Spinal cord (tissue), 10 donors: ENCODE results near the gene PHKB. TPM values are rescaled to one million over a fixed set of nuclear protein-coding genes. Genes with fewer than 3 reads are reported as not detected.
"Not testable (repeated sequence)": the region's sequence is repeated elsewhere in the genome, so short reads cannot be mapped to it uniquely, and the experiment has no call there.

ENCODE experiments used
- DNase-seq, 6 donors: peaks; one replicate each; pipeline versions ENCODE4 v3.0.0 to v3.0.0-alpha.2; 2013 to 2015; ENCODE audit warnings: low spot score in 6 of 6, low read depth in 4 of 6
- H3K27ac ChIP-seq: one replicate; pipeline ENCODE4 v1.5.1; 2013; ENCODE audit warnings: low read depth, low read length, control low read depth
- H3K27me3 ChIP-seq: one replicate; pipeline ENCODE4 v1.6.1; 2013; ENCODE audit warnings: low read length; ENCODE audit not compliant: control insufficient read depth, insufficient read depth
- H3K36me3 ChIP-seq: one replicate; pipeline ENCODE4 v1.6.1; 2013; ENCODE audit warnings: low read length; ENCODE audit not compliant: control insufficient read depth, insufficient read depth
- H3K4me1 ChIP-seq: one replicate; pipeline ENCODE4 v1.6.1; 2013; ENCODE audit warnings: low read length; ENCODE audit not compliant: control insufficient read depth, insufficient read depth
- H3K4me3 ChIP-seq: one replicate; pipeline ENCODE4 v1.5.1; 2013; ENCODE audit warnings: low read depth, low read length, control low read depth
- H3K9me3 ChIP-seq: one replicate; pipeline ENCODE4 v1.6.1; 2013; ENCODE audit warnings: low read length; ENCODE audit not compliant: control insufficient read depth, insufficient read depth
- WGBS: methylation state at CpG from one replicate; pipeline ENCODE4 v1.1.5; 2013; ENCODE audit warnings: missing lambda C conversion rate; ENCODE audit not compliant: insufficient coverage; 5-methylcytosine and 5-hydroxymethylcytosine counted together
- long read RNA-seq, 4 donors: transcript quantifications; one replicate each; lab custom pipeline, GENCODE V29; 2026
- polyA plus RNA-seq, 2 donors: library from polyadenylated mRNA; unstranded; fragments of 120-200 nt; gene quantifications; one replicate each; pipeline ENCODE4 v1.2.1, GENCODE V29; 2013; ENCODE audit not compliant: insufficient read length in 2 of 2
- total RNA-seq, 2 donors: library from RNA; depleted of rRNA in 1 of 2; stranded (reverse); fragments of 120-200 nt in 1 of 2; fragments of >200 nt in 1 of 2; gene quantifications; one replicate each; pipeline versions ENCODE4 v1.2.3 to v1.2.4, GENCODE V29; 2013 to 2014
- donor health status: healthy.

PHKB gene
- 100 to 1,000 TPM in 1 of 2 donors, 10 to 100 TPM in 1; 81.8 to 141 TPM for total RNA-seq
- 10 to 100 TPM; 78.5 to 89.5 TPM for polyA plus RNA-seq
- long read RNA-seq, donor 1, partial matches to known transcripts = 0 of 8 reads
- long read RNA-seq, donor 1, other reads (novel, unspliced or antisense) = 6 of 8 reads
- long read RNA-seq, donor 2, full-length matches to known transcripts = 2 of 2 reads
- long read RNA-seq, donor 2, partial matches to known transcripts = 0 of 2 reads
- long read RNA-seq, donor 2, other reads (novel, unspliced or antisense) = 0 of 2 reads
- long read RNA-seq, donor 3, partial matches to known transcripts = 7 of 8 reads
- long read RNA-seq, donor 3, other reads (novel, unspliced or antisense) = 0 of 8 reads
- long read RNA-seq, donor 4, partial matches to known transcripts = 45 of 47 reads
- long read RNA-seq, donor 4, other reads (novel, unspliced or antisense) = 0 of 47 reads

DNA sequence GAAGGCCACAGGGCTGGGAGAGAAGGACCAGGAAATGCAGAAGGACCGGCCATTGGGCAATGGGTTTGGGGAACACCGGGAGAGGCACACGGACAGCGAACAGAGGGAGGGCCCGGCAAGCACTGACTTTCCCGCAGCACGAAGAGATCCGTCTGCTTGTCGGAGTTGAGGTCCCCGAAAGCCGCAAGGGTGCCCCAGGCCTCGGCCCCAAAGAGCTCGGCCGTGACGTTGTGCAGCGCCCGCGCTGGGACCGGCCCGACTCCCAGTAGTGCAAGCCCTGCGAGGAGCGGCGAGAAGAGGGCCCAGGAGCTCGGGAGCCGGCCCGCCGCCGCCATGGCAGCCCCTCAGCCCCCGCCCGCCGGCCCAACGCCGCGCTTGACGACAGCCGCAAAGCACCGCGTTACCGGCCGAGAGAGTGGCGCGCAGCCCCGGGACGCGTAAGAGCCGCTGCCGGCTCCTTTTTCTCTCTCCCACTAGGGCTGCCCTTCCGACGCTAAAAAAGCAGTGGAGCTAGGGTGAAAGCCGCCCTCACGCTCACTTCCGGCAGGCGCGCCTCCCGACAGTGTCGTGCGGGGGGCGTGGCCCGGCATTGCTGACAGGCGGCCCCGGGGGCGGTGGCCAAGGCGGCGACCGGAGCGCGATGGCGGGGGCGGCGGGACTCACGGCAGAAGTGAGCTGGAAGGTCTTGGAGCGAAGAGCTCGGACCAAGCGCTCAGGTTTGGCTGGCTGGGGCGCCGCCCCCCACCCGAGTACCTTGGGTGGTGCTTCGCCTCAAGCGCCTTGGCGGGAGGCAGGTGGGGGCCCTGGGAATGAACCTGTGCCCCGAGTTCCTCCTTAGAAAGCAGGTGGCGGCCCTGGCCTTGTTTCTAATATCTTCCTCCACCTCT, at the start of gene PHKB, which contains the start of gene ITFG1:
Gene PHKB (plus strand): TSS at position 621 of the 887 bp plus-strand sequence. CDS start 20 bp downstream, at position 641.
Gene ITFG1 (minus strand): TSS at position 353 of the 887 bp plus-strand sequence. CDS start 18 bp downstream, at position 335.
- Histone ChIP-seq H3K36me3 (no peaks in the 10 kb centered on the region), H3K4me3 (peak within 1 kb of the TSS; percentile 88), H3K4me1 (peaks cover 11% of the 10 kb centered on the region), H3K9me3 (no peaks in the 10 kb centered on the region), H3K27ac (peak within 1 kb of the TSS; percentile 97), H3K27me3 (no peaks in the 10 kb centered on the region)
- DNase-seq = peak; percentile 80 to 98 (median 86)
- WGBS = under 1% methylated on average over 82 of the region's 82 CpGs

DNA sequence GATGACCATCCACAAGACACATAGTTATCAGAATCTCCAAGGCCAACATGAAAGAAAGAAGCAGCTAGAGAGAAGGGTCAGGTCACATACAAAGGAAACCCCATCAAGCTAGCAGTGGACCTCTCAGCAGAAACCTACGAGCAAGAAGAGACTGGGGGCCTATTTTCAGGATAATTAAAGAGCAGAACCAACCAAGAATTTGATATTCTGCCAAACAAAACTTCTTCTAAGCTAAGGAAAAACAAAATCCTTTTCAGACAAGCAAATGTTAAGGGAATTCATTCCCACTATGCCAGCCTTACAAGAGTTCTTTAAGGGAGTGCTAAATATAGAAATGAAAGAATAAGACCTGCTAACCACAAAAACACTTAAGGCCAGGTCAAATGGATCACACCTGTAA, 48.1 kb upstream of the PHKB start:
- Histone ChIP-seq H3K4me1 (no peaks in the 10 kb centered on the region), H3K4me3 (no peak overlapping the region), H3K36me3 (peaks cover 2% of the 10 kb centered on the region), H3K27me3 (no peaks in the 10 kb centered on the region), H3K27ac (no peak overlapping the region), H3K9me3 (no peaks in the 10 kb centered on the region)
- peak in 1 of 6 donors; percentile 21 for DNase-seq
- WGBS = no CpG with 5 or more reads among the region's 1 CpG

DNA sequence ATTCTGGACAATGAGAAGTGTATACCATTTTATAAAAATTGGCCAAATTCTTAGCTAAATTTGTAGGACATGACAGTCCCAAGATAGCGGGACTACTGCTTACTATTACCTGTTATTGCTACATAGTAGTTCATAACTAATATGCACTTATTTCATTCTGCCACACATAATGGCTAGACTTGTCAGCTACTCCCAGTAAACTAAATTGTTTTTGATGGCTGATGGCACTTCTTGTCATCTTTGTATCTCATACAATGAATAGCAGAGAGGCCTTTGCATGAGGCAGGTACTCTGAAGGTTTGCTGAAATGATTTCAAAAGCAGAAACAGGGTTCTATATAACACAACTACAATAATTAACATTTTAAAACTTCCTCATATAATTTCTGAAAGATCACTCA, 44.3 kb upstream of the PHKB start:
- no peaks in the 10 kb centered on the region for H3K4me1 ChIP-seq
- no peak overlapping the region for H3K27ac ChIP-seq
- no CpG with 5 or more reads among the region's 1 CpG for WGBS
- H3K9me3 ChIP-seq = no peaks in the 10 kb centered on the region
- H3K27me3 ChIP-seq = no peaks in the 10 kb centered on the region
- no peak for DNase-seq
- no peak overlapping the region for H3K4me3 ChIP-seq
- H3K36me3 ChIP-seq = peaks cover 4% of the 10 kb centered on the region

DNA sequence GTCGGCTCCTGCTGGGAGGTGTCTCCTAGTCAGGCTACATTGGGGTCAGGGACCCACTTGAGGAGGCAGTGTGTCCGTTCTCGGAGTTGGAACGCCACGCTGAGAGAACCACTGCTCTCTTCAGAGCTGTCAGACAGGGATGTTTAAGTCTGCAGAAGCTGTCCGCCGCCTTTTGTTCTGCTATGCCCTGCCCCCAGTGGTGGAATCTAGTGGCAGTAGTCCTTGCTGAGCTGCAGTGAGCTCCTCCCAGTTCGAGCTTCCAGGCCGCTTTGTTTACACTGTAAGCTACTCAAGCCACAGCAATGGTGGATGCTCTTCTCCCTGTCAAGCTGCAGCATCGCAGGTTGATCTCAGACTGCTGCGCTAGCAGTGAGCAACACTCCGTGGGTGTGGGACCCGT, 36.3 kb upstream of the PHKB start:
- WGBS = 93% methylated on average over 13 of the region's 13 CpGs
- no peaks in the 10 kb centered on the region for H3K9me3 ChIP-seq
- no peak overlapping the region for H3K4me3 ChIP-seq
- DNase-seq = no peak
- H3K27ac ChIP-seq = no peak overlapping the region
- H3K27me3 ChIP-seq = no peaks in the 10 kb centered on the region
- H3K36me3 ChIP-seq = peaks cover 18% of the 10 kb centered on the region
- no peaks in the 10 kb centered on the region for H3K4me1 ChIP-seq

DNA sequence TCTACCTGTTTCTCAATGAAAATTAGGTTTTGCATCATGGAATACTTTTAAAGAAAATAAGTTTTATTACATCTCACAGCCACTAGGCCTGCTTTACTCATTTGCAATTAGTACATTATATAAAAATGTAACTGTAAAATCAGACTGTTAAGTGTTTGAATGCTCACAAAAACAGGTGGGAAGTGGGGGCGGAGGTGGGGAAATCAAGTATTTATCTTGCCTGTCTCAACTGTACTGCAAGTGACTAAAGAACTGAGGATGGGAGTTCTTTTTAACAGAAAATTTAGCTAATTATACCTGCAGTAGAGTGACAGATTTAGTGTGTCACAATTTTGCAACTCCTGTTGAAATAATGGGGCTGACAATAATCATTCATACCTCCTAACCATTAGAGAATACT, 34.3 kb upstream of the PHKB start:
- H3K27me3 ChIP-seq = no peaks in the 10 kb centered on the region
- H3K4me1 ChIP-seq = no peaks in the 10 kb centered on the region
- peaks cover 18% of the 10 kb centered on the region for H3K36me3 ChIP-seq
- no peak overlapping the region for H3K4me3 ChIP-seq
- peaks cover 2% of the 10 kb centered on the region for H3K9me3 ChIP-seq
- WGBS = 100% methylated on average over 1 of the region's 1 CpG
- H3K27ac ChIP-seq = no peak overlapping the region
- no peak for DNase-seq

DNA sequence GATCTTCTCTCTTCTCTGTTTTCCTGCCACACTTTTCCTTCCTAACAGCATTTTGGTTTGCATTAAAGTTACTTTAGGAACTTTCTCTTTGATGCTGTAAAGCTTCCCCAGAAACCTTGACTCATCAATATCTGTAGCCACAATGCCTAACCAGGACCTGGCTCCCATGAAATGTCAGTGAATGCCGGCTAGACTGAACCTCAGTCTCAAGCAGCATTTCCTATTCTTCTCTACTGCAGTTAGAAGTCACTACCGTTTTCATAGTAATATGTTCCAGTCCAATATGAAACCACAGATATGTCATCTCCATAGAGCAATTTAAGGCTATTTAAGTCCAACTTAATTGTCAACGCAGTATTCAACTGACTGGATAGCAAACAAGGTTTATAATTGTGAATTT, 29.2 kb upstream of the PHKB start:
- Histone ChIP-seq H3K27me3 (no peaks in the 10 kb centered on the region), H3K4me3 (no peak overlapping the region), H3K4me1 (no peaks in the 10 kb centered on the region), H3K36me3 (peaks cover 8% of the 10 kb centered on the region), H3K27ac (no peak overlapping the region), H3K9me3 (peaks cover 2% of the 10 kb centered on the region)
- no peak for DNase-seq
- 85% methylated on average over 2 of the region's 3 CpGs for WGBS

DNA sequence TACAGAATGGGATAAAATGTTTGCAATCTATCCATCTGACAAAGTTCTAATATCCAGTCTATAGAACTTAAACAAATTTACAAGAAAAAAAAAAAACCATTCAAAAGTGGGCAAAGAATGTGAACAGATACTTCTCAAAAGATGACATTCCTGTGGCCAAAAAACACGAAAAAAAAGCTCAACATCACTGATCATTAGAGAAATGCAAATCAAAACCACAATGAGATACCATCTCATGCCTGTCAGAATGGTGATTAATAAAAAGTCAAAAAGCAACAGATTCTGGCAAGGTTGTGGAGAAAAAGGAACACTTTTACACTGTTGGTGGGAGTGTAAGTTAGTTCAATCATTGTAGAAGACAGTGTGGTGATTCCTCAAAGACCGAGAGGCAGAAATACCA, 26.9 kb upstream of the PHKB start:
- not testable (repeated sequence) for DNase-seq, H3K36me3 ChIP-seq, H3K27ac ChIP-seq, H3K9me3 ChIP-seq, H3K4me1 ChIP-seq, H3K4me3 ChIP-seq, H3K27me3 ChIP-seq
- WGBS = no CpG with 5 or more reads among the region's 2 CpGs

DNA sequence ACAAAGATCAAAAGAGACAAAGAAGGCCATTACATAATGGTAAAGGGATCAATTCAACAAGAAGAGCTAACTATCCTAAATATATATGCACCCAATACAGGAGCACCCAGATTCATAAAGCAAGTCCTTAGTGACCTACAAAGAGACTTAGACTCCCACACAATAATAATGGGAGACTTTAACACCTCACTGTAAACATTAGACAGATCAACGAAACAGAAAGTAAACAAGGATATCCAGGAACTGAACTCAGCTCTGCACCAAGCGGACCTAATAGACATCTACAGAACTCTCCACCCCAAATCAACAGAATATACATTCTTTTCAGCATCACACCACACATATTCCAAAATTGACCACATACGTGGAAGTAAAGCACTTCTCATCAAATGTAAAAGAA, 21.1 kb upstream of the PHKB start:
- H3K27ac ChIP-seq, H3K36me3 ChIP-seq, H3K9me3 ChIP-seq, H3K4me1 ChIP-seq, DNase-seq, H3K4me3 ChIP-seq, H3K27me3 ChIP-seq: not testable (repeated sequence)
- WGBS = 87% methylated on average over 2 of the region's 3 CpGs

DNA sequence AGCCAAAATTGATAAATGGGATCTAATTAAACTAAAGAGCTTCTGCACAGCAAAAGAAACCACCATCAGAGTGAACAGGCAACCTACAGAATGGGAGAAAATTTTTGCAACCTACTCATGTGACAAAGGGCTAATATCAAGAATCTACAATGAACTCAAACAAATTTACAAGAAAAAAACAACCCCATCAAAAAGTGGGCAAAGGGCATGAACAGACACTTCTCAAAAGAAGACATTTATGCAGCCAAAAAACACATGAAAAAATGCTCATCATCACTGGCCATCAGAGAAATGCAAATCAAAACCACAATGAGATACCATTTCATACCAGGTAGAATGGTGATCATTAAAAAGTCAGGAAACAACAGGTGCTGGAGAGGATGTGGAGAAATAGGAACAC, 18.2 kb upstream of the PHKB start:
- not testable (repeated sequence) for H3K27me3 ChIP-seq, H3K36me3 ChIP-seq, H3K9me3 ChIP-seq, H3K4me1 ChIP-seq, DNase-seq, H3K27ac ChIP-seq, H3K4me3 ChIP-seq
